ENCODE data around the gene PTPRG.

PTPRG gene

GRCh38 chr3:61616586-61616985 is 55.2 kb downstream of the PTPRG start:
- no peak for DNase-seq (ENCODE audit: low read depth in 1 of 2, low spot score in 1 of 2)

DNA sequence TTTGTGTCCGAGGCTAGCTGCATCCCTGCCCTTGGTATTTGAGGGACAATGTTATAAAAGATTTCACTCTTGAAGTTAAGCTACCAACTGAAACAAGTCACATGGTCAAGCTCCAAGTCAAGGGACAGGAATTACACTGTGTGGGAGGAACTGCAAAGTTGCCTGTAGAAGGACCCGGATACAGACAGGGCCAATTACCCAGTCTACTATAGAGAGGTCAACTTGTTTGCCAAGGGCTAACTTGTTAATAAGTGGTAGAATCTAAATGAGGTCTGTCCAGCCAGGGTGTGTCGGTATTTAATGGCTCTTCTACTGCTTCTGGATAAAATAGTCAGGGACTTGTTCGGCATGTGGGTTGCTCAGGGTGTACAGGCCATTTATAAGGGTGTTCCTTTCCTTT is 55.7 kb downstream of the PTPRG start:
- DNase-seq (ENCODE audit: low read depth in 1 of 2, low spot score in 1 of 2) = no peak

GRCh38 chr3:61617651-61618050 is 56.3 kb downstream of the PTPRG start:
- no peak for DNase-seq (ENCODE audit: low read depth in 1 of 2, low spot score in 1 of 2)

- no peak for DNase-seq (ENCODE audit: low read depth in 1 of 2, low spot score in 1 of 2)
These were observed 56.9 kb downstream of the PTPRG start for GRCh38 chr3:61618231-61618630.

- DNase-seq (ENCODE audit: low read depth in 1 of 2, low spot score in 1 of 2) = no peak
These were observed 57.5 kb downstream of the PTPRG start for GRCh38 chr3:61618871-61619270.

DNA sequence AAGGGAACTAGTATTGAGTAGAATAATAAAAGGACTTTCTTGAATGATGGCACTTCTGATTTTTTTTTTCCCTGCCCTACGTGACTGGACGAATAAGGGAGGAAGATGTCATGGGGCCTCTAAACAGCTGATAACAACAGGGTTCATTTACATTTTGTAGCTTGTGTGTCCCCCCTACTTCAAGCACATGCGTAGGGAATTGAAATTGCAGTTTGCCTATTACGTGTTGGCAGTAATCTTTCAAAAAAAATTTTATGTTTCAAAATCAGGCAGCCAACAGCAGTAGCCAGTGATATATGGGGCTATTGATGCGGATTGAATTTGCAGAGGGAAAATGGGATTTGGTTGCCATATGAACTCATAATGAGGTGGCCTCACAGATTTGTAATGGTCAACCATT is 58.7 kb downstream of the PTPRG start:
- no peak for DNase-seq (ENCODE audit: low read depth in 1 of 2, low spot score in 1 of 2)

GRCh38 chr3:61624300-61624699 is 62.9 kb downstream of the PTPRG start:
- no peak for DNase-seq (ENCODE audit: low read depth in 1 of 2, low spot score in 1 of 2)

GRCh38 chr3:61625429-61625828 is 64.1 kb downstream of the PTPRG start:
- no peak for DNase-seq (ENCODE audit: low read depth in 1 of 2, low spot score in 1 of 2)

DNA sequence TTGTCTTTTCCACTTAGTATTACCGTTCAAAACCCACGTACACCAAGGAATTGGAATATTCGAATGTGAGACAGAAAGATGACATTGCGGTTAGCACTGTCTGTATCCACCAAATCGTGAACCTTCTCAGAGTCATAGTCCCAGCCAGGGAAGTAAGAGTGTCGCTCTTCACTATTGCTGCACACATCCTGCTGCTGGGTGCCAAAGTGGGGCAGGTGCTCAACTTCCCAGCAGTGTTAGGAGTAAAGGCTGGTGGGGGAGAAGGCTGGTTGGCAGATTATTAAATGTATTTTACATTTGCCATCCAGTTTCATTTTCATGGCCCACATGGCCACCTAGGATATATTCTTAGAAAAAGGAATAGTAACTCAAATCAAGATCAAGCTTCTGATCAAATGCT is 65.1 kb downstream of the PTPRG start:
- DNase-seq (ENCODE audit: low read depth in 1 of 2, low spot score in 1 of 2) = no peak

DNA sequence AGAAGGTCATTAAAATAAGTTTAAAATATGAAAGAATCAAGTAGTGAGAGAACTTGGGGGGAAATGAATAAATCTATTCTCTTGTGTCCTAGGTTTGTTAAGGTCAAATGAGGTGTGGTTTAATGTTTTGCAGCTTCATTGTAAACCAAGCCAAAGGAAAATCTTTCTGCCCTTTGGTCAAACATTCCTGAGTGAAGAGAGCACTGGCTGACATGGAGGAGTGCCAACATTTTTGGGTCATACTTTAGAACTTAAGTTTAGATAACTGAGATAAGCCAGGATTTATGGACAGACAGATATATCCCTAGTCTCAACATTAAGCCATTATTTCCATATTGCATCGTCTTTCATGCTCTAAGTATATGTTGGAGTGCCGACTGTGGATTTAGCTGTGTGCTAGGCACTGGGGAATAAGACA is 66.4 kb downstream of the PTPRG start:
- no peak for DNase-seq (ENCODE audit: low read depth in 1 of 2, low spot score in 1 of 2)

GRCh38 chr3:61628636-61629035 is 67.3 kb downstream of the PTPRG start:
- DNase-seq (ENCODE audit: low read depth in 1 of 2, low spot score in 1 of 2) = no peak

GRCh38 chr3:61629442-61629841 is 68.1 kb downstream of the PTPRG start:
- DNase-seq (ENCODE audit: low read depth in 1 of 2, low spot score in 1 of 2) = no peak

DNA sequence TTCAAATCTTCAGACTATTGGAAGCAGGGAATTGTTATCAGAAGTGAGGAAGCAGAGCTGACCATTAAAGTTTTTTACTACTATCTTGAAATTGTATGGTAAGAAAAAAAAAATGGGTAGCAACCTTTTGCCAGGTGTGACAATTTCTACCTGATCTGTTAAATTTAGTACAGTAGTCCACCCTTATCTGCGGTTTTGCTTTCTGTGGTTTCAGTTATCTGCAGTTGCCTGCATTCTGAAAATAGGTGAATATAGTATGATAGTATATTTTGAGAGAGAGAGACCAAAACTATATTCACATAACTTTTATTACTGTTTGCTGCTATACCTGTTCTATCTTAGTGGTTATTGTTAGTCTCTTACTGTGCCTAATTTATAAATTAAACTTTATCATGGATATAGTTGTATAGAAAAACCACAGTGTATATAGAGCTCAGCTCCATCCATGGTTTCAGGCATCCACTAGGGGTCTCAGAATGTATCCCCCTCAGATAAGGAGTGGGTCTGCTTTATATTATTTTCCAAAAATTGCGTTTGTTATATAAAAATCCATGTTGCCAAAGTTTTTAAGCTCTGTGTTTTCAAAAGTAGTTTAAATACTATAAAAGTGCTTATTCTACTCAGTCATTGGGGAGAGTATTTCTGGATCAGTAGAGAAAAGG is 69.9 kb downstream of the PTPRG start:
- DNase-seq (ENCODE audit: low read depth in 1 of 2, low spot score in 1 of 2) = no peak

DNA sequence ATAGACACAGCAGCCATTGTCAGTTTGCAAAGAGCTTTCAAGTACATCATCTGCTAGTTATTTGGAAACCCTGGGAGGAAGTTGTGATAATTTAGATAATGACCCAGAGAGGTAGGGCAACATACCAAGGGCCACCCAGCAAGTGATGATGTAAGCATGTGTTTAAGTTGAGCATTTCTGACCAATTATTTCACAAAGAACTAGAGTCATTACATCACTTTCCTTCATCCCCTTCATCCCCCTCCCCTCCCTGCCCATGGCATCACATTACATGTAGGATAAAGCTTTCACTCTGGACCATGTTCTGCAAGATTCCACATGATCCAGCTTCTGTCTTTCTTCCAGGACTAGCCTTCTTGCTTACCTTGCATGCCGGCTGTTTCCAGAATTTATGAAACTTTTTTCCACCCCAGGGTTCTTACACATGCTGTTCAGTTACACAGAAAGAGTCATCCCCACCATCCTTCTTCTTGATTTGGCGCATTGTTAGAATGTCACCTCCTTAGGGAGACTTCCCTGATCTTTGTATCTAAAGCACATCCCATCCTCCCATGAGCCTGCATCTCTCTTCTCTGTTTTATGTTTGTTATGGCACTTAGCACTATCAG is 71.3 kb downstream of the PTPRG start:
- no peak for DNase-seq (ENCODE audit: low read depth in 1 of 2, low spot score in 1 of 2)

DNA sequence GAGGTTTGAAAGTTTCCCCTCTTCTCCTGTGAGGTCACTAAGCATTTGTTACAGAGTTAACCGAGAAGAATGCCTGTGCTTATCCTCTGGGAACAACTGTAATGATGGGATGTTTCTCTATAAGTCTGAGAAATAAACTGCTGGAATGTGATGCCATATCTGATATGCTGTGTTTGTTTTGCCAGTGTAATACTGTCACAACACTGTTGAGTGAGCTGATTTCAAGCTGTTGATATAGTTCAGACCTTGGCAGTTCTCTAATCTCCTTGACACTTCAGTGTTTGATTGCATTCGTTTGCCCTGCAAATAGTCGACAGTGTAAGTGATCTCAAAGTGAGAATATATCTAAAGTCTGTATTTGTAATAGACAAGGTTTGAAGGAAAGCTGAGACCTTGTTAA is 73.3 kb downstream of the PTPRG start:
- no peak for DNase-seq (ENCODE audit: low read depth in 1 of 2, low spot score in 1 of 2)

- DNase-seq (ENCODE audit: low read depth in 1 of 2, low spot score in 1 of 2) = no peak
These were observed 76.0 kb downstream of the PTPRG start for GRCh38 chr3:61637088-61638051.

DNA sequence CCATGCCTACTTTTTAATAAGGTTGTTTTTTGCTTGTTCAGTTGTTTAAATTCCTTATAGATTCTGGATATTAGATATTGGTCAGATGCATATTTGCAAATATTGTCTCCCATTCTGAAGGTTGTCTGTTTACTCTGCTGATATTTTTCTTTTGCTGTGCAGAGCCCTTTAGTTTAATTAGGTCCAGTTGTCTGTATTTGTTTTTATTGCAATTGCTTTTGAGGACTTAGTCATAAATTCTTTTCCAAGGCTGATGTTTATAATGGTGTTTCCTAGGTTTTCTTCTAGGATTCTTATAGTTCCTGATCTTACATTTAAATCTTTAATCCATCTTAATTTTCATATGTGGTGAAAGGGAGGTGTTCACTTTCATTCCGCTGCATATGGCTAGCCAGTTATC is 77.4 kb downstream of the PTPRG start:
- no peak for DNase-seq (ENCODE audit: low read depth in 1 of 2, low spot score in 1 of 2)

DNA sequence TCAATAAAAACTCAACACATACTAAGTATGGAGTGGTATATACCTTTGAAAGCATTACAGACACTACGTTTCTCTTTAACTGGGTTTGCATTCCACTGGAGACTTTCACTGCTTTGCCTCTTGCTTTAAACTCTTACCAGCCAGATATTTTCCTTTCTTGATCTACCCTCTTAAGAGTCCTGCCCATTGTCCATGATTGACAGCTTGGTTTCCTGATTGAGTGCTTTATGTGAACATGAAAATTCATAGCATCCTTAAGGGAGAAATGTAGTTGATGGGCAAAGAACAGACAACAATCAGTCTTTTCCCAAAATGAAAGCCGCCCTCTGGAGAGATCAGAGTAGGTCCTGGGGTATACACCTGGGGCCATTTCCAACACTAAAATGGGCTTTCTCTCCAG is 78.6 kb downstream of the PTPRG start:
- no peak for DNase-seq (ENCODE audit: low read depth in 1 of 2, low spot score in 1 of 2)

DNA sequence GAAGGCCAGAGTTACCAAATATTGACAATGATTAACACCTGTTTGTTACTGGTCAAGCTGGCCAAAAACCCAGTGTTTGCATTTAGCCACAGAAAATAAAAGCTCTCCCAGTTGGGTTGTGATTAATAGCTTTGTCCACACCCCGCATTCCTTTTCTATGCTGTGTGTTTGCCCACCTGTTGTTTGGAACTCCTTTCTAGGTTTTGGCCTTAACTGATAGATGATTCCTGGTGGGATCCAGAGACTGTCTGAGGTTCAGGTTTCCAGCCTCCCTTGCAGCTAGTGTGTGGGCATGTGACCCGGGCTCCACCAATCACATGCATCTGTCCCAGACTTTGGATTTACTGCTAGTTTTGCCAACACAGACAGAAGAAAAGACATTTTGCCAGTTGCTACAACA is 83.8 kb downstream of the PTPRG start:
- no peak for DNase-seq (ENCODE audit: low read depth in 1 of 2, low spot score in 1 of 2)

- DNase-seq (ENCODE audit: low read depth in 1 of 2, low spot score in 1 of 2) = no peak
These were observed 85.0 kb downstream of the PTPRG start for GRCh38 chr3:61646360-61646759.

- DNase-seq (ENCODE audit: low read depth in 1 of 2, low spot score in 1 of 2) = no peak
These were observed 85.6 kb downstream of the PTPRG start for GRCh38 chr3:61646851-61647525.

DNA sequence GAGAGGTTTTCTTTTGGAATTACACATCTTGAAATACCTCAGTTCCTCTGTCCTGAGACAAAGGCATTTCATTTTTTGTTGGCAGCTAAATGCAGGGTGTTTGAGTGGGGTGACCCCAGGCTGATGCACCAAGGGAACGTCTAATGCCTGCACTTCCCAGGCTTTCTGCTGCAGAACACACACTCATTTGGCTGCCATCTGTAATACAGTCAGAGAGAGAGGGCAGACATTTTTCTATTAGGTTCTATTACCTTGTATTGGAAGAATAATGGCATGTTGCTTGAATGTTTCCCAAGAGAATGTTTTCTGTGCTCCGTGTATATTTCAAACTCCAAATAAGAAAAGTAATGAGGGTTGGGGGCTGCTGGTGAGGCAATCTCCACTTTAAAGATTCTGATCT is 87.1 kb downstream of the PTPRG start:
- DNase-seq (ENCODE audit: low read depth in 1 of 2, low spot score in 1 of 2) = no peak
